Thoracic aorta (tissue), 2 donors: Measurements from ENCODE around the gene HAP1. TPM values are rescaled to one million over a fixed set of nuclear protein-coding genes. Genes with fewer than 3 reads are reported as not detected.

Experiments used
- ATAC-seq: fragments of 150-250 bp; one replicate; pipeline ENCODE4 v1.8.0; 2017; ENCODE audit warnings: low read depth; ENCODE audit not compliant: insufficient number of reproducible peaks, low FRiP score
- DNase-seq: peaks from one replicate; pipeline ENCODE4 v3.0.0-alpha.2; 2020; ENCODE audit warnings: low spot score
- H3K27ac ChIP-seq, 2 donors: fragments of 200-600 bp; sonication (generic); 1 replicate in 1 of 2; 2 replicates in 1 of 2; pipeline ENCODE4 v1.5.1; 2016; ENCODE audit warnings: mild to moderate bottlenecking in 2 of 2, moderate library complexity in 2 of 2
- H3K27me3 ChIP-seq: fragments of 200-600 bp; sonication (generic); replicated peaks from 2 replicates; pipeline ENCODE4 v1.6.0; 2016; ENCODE audit warnings: mild to moderate bottlenecking; ENCODE audit not compliant: insufficient read depth
- H3K36me3 ChIP-seq: fragments of 200-600 bp; sonication (generic); one replicate; pipeline ENCODE4 v1.5.1; 2016
- H3K4me1 ChIP-seq, 2 donors: fragments of 200-600 bp; sonication (generic); 1 replicate in 1 of 2; 2 replicates in 1 of 2; pipeline versions ENCODE4 v1.5.1 to v1.6.0; 2016; ENCODE audit warnings: low read depth in 2 of 2, mild to moderate bottlenecking in 1 of 2; ENCODE audit not compliant: control insufficient read depth in 1 of 2
- H3K4me3 ChIP-seq: fragments of 200-600 bp; sonication (generic); 2 replicates; pipeline ENCODE4 v1.5.1; 2016; ENCODE audit warnings: mild to moderate bottlenecking
- H3K9me3 ChIP-seq: fragments of 200-600 bp; sonication (generic); 2 replicates; pipeline ENCODE4 v1.5.1; 2016
- total RNA-seq, 2 donors: library from RNA; depleted of rRNA; stranded (reverse); fragments of >200 nt; gene quantifications; one replicate each; pipeline versions ENCODE4 v1.1.0 to v1.2.3, GENCODE V29; 2016
- TF ChIP-seq, protein P1 (sequence below): fragments of 200-600 bp; sonication (generic); IDR thresholded peaks from one replicate; pipeline ENCODE4 v1.5.1; 2019; ENCODE audit warnings: antibody characterized with exemption

HAP1 gene
- total RNA-seq, 2 donors from 2014 or later, result 0.35 TPM; not detected in 1

DNA sequence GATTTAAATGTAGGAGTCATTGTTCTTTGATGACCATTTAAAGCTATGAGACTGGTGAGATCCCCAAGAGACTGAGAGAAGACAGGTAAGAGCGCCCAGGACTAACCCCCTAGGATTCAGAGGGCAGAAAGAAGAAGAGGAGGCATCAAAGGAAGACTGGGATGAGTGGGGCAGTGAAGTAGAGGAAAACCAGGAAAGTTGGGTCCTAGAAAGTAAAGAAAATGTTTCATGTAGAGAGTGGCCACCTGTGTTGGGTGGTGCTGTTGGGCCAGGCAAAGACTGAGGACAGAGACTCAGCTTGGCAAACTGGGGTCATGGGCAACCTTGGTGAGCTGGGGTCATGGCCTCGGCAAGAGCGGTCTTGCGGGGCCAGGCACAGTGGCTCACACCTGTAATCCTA lies 1.3 kb upstream of the HAP1 start:
- Histone ChIP-seq H3K9me3 (no peaks in the 10 kb centered on the region), H3K27me3 (peaks cover 10% of the 10 kb centered on the region), H3K4me1 (peaks cover 13 to 20% of the 10 kb centered on the region in 2 donors), H3K27ac (no peak overlapping the region), H3K36me3 (no peaks in the 10 kb centered on the region), H3K4me3 (no peak overlapping the region)
- DNase-seq (no peak), ATAC-seq (no peak)
- TF ChIP-seq, protein P1, sequence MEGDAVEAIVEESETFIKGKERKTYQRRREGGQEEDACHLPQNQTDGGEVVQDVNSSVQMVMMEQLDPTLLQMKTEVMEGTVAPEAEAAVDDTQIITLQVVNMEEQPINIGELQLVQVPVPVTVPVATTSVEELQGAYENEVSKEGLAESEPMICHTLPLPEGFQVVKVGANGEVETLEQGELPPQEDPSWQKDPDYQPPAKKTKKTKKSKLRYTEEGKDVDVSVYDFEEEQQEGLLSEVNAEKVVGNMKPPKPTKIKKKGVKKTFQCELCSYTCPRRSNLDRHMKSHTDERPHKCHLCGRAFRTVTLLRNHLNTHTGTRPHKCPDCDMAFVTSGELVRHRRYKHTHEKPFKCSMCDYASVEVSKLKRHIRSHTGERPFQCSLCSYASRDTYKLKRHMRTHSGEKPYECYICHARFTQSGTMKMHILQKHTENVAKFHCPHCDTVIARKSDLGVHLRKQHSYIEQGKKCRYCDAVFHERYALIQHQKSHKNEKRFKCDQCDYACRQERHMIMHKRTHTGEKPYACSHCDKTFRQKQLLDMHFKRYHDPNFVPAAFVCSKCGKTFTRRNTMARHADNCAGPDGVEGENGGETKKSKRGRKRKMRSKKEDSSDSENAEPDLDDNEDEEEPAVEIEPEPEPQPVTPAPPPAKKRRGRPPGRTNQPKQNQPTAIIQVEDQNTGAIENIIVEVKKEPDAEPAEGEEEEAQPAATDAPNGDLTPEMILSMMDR, result no peak

DNA sequence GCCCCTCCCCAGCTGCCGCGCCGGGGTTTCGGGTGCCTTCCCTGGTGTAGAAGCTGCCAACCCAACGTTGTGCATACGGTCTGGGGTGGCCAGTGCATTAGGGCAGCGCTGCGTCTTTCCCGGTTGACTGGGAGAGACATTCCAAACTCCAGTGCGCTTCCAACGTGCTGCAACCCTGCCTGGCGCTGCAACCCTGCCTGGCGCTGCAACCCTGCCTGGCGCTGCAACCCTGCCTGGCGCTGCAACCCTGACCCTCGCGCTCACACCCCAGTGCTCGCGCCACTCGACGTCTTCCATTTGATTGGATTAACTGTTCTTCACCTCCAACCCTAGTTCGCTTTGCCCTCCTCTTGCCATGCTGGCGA lies 488 bp upstream of the HAP1 start:
- no peak for ATAC-seq
- TF ChIP-seq, protein P1, result no peak
- H3K27ac ChIP-seq, result no peak overlapping the region
- peaks cover 13 to 20% of the 10 kb centered on the region in 2 donors for H3K4me1 ChIP-seq
- no peaks in the 10 kb centered on the region for H3K36me3 ChIP-seq
- no peak for DNase-seq
- H3K4me3 ChIP-seq, result peak overlapping the region; percentile 69
- H3K27me3 ChIP-seq, result peaks cover 10% of the 10 kb centered on the region
- no peaks in the 10 kb centered on the region for H3K9me3 ChIP-seq

DNA sequence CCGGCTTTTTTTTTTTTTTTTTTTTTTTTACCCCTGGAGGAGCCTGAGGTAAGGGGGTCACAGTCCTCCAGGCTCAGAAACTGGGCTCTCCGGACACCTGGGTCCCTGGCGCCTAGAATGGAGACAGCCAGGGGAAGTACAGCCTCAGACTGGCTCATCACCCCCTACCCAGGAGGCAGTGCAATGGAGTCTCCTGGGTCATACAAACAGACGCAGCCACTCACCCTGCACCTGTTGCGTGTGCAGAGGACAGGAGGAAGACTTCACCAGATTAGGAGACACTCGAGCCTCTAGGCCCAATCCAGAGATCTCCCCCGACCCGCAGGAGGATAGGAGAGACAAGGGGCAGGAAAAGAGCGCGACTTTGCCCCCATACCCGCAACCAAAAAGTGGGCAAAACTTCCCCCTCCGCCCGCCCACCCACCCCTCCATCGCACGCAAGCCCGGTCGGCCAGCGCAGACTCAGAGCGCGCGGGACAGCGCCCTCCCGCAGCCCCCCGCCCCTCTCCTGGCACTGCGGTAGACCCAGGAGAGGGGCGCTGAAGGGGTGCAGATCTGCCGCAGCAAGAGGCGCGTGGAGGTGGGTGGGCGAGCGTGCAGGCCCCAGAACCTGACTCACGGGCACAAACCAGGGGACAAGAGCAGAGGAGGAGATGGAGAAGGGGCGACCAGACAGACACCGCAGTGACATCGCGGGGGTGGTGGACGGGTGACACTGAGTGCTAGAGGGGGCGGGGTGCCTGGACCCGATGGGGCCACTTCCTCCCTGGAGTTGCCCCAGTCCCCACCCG lies 900 bp downstream of the HAP1 start:
- no peak overlapping the region for H3K27ac ChIP-seq
- no peaks in the 10 kb centered on the region for H3K9me3 ChIP-seq
- ATAC-seq (no peak), DNase-seq (no peak)
- TF ChIP-seq, protein P1, result no peak
- H3K36me3 ChIP-seq, result no peaks in the 10 kb centered on the region
- H3K4me3 ChIP-seq, result peak overlapping the region; percentile 69
- H3K4me1 ChIP-seq, result peaks cover 13 to 20% of the 10 kb centered on the region in 2 donors
- H3K27me3 ChIP-seq, result peaks cover 10% of the 10 kb centered on the region

DNA sequence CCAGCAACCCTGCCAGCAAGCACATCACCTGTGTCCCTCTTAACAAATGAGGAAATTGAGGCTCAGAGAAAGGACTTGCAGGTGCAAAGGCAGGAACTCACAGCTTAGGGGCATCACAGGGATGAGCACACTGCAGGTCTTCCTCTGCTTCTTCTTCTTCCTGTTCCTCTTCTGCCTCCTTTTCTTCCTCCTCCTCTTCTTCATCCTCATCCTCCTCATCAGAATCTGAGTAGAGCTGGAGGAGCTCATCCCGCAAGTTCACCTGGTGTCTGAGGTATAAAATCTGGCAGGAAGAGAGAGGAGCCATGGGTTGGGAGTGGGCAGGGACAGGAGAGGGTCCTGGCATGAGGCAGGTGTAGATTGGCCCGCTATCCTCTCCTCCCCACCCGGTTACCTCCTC lies 2.6 kb downstream of the HAP1 start:
- no peak for ATAC-seq

GRCh38 chr17:41730479-41730878 lies 4.0 kb downstream of the HAP1 start:
- Histone ChIP-seq H3K36me3 (no peaks in the 10 kb centered on the region), H3K27ac (no peak overlapping the region), H3K4me1 (peaks cover 13 to 16% of the 10 kb centered on the region in 2 donors), H3K27me3 (no peaks in the 10 kb centered on the region), H3K4me3 (no peak overlapping the region), H3K9me3 (no peaks in the 10 kb centered on the region)
- DNase-seq (no peak), ATAC-seq (no peak)
- TF ChIP-seq, protein P1, result no peak

More for the DNA sequence above, 2.6 kb downstream of the HAP1 start:
- no peaks in the 10 kb centered on the region for H3K36me3 ChIP-seq
- DNase-seq, result no peak
- H3K4me1 ChIP-seq, result peaks cover 13 to 16% of the 10 kb centered on the region in 2 donors
- H3K27me3 ChIP-seq, result peaks cover 10% of the 10 kb centered on the region
- no peaks in the 10 kb centered on the region for H3K9me3 ChIP-seq
- no peak overlapping the region for H3K4me3 ChIP-seq
- no peak overlapping the region for H3K27ac ChIP-seq
- TF ChIP-seq, protein P1, result no peak
